HG03558 (cell line): ENCODE data around the gene SERPIND1.

Experiments
- ATAC-seq: cut with Tn5 transposase; IDR thresholded peaks from one replicate; pipeline ENCODE4 v1.9.1; 2021; ENCODE audit warnings: moderate number of reproducible peaks; ENCODE audit not compliant: unreplicated experiment; ENCODE audit errors: extremely low read depth

Gene SERPIND1

GRCh38 chr22:20787746-20788626 lies 14.1 kb downstream of the SERPIND1 start:
- no peak for ATAC-seq

- no peak for ATAC-seq
Measured at GRCh38 chr22:20788627-20789344, 14.9 kb downstream of the SERPIND1 start.

- ATAC-seq, result no peak
Measured at GRCh38 chr22:20792221-20792965, 18.5 kb downstream of the SERPIND1 start.

- ATAC-seq, result no peak
Measured at GRCh38 chr22:20792966-20793728, 19.2 kb downstream of the SERPIND1 start.

- ATAC-seq, result no peak
Measured at GRCh38 chr22:20793748-20794649, 20.1 kb downstream of the SERPIND1 start.

GRCh38 chr22:20794650-20795413 lies 20.9 kb downstream of the SERPIND1 start:
- no peak for ATAC-seq

GRCh38 chr22:20796731-20797130 lies 22.8 kb downstream of the SERPIND1 start:
- no peak for ATAC-seq

- no peak for ATAC-seq
Measured at GRCh38 chr22:20798218-20798617, 24.3 kb downstream of the SERPIND1 start.

GRCh38 chr22:20798974-20799373 lies 25.1 kb downstream of the SERPIND1 start:
- ATAC-seq, result no peak

GRCh38 chr22:20799449-20799848 lies 25.5 kb downstream of the SERPIND1 start:
- no peak for ATAC-seq

GRCh38 chr22:20802452-20802851 lies 28.5 kb downstream of the SERPIND1 start:
- no peak for ATAC-seq

GRCh38 chr22:20802922-20803553 lies 29.1 kb downstream of the SERPIND1 start:
- no peak for ATAC-seq

- no peak for ATAC-seq
Measured at GRCh38 chr22:20803696-20804324, 29.9 kb downstream of the SERPIND1 start.

- no peak for ATAC-seq
Measured at GRCh38 chr22:20804650-20805049, 30.7 kb downstream of the SERPIND1 start.

GRCh38 chr22:20805972-20806471 lies 32.1 kb downstream of the SERPIND1 start:
- no peak for ATAC-seq

- no peak for ATAC-seq
Measured at GRCh38 chr22:20807315-20807752, 33.4 kb downstream of the SERPIND1 start.

GRCh38 chr22:20808844-20809243 lies 34.9 kb downstream of the SERPIND1 start:
- no peak for ATAC-seq
